Calu3 (cell line): ENCODE results near the gene SMYD4. TPM values are rescaled to one million over a fixed set of nuclear protein-coding genes. Genes with fewer than 3 reads are reported as not detected.
"Not testable (repeated sequence)": the region's sequence is repeated elsewhere in the genome, so short reads cannot be mapped to it uniquely, and the experiment has no call there.

ENCODE experiments used
- BruUV-seq: library from RNA; stranded (reverse); fragments of 400-500 nt; replicated peaks from 2 replicates; lab custom pipeline; 2021; lab: Mats Ljungman, UMichigan
- CTCF ChIA-PET: fragments of 300-600 bp; sonication (Branson Sonifier 250); formaldehyde crosslinking; loops from one replicate; lab custom pipeline; 2022; ENCODE audit warnings: antibody characterized with exemption; lab: Charles Lee
- DNase-seq: peaks from one replicate; pipeline ENCODE4 v3.0.0; 2022
- H3K27ac Mint-ChIP-seq: one replicate; pipeline ENCODE4 v1.8.0; 2022; ENCODE audit warnings: mixed read lengths; ENCODE audit not compliant: unreplicated experiment
- H3K27me3 Mint-ChIP-seq: one replicate; pipeline ENCODE4 v1.8.0; 2022; ENCODE audit warnings: mixed read lengths; ENCODE audit not compliant: unreplicated experiment
- H3K36me3 Mint-ChIP-seq: one replicate; pipeline ENCODE4 v1.8.0; 2022; ENCODE audit warnings: mild to moderate bottlenecking, moderate library complexity, mixed read lengths; ENCODE audit not compliant: insufficient read depth, unreplicated experiment
- H3K4me1 Mint-ChIP-seq: one replicate; pipeline ENCODE4 v1.8.0; 2022; ENCODE audit warnings: mild to moderate bottlenecking, low read depth, mixed read lengths; ENCODE audit not compliant: unreplicated experiment
- H3K4me3 Mint-ChIP-seq: one replicate; pipeline ENCODE4 v1.8.0; 2022; ENCODE audit warnings: mild to moderate bottlenecking, low read depth, moderate library complexity, mixed read lengths; ENCODE audit not compliant: unreplicated experiment
- H3K9me3 Mint-ChIP-seq: one replicate; pipeline ENCODE4 v1.8.0; 2022; ENCODE audit warnings: low read depth, mixed read lengths; ENCODE audit not compliant: unreplicated experiment
- intact Hi-C: fragments of 100-400 bp; cut with micrococcal nuclease; formaldehyde crosslinking; loops from one replicate; pipeline ENCODE4 v1.10.0; 2022; ENCODE audit not compliant: unreplicated experiment
- total RNA-seq: library from RNA; stranded (reverse); gene quantifications from 2 replicates; pipeline ENCODE4 v1.2.3, GENCODE V29; 2022
- TF ChIP-seq, protein P1 (sequence below): fragments of 200-600 bp; IDR thresholded peaks from one replicate; pipeline ENCODE4 v1.8.0; 2022; ENCODE audit warnings: antibody characterized with exemption; ENCODE audit not compliant: unreplicated experiment

Gene SMYD4
- total RNA-seq, 1 experiment from 2014 or later, result 20.7 TPM

DNA sequence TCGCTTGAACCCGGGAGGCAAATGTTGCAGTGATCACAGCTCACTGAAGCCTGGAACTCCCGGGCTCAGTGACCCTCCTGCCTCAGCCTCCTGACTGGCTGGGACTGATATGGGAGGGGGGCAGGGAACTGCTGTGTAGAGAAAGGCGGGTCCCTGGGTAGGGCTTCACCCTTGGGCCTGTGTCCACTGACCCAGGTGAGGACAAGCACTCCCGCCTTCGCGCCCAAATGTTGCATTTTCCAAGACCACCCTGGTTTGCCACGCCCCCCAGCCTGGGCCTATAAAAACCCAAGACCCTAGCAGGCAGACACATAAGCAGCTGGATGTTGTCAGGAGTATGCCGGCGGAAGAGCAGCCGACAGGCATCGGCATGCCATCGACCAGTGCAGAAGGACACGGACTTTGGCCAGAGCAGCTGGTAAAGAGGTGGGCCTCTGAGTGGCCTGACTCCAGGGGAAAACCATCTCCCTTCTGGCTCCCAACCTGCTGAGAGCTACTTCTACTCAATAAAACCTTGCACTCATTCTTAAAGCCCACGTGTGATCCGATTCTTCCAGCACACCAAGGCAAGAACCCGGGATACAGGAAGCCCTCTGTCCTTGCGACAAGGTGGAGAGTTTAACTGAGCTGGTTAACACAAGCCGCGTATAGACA lies 19.1 kb downstream of the SMYD4 start:
- peaks cover 7% of the 10 kb centered on the region for H3K36me3 Mint-ChIP-seq
- CTCF ChIA-PET, result no interaction called here
- intact Hi-C loops, result no loop called here
- DNase-seq, result no peak
- no peaks in the 10 kb centered on the region for H3K9me3 Mint-ChIP-seq
- no peaks in the 10 kb centered on the region for H3K27me3 Mint-ChIP-seq
- no peak overlapping the region for H3K4me3 Mint-ChIP-seq
- no peak overlapping the region for H3K27ac Mint-ChIP-seq
- TF ChIP-seq, protein P1, sequence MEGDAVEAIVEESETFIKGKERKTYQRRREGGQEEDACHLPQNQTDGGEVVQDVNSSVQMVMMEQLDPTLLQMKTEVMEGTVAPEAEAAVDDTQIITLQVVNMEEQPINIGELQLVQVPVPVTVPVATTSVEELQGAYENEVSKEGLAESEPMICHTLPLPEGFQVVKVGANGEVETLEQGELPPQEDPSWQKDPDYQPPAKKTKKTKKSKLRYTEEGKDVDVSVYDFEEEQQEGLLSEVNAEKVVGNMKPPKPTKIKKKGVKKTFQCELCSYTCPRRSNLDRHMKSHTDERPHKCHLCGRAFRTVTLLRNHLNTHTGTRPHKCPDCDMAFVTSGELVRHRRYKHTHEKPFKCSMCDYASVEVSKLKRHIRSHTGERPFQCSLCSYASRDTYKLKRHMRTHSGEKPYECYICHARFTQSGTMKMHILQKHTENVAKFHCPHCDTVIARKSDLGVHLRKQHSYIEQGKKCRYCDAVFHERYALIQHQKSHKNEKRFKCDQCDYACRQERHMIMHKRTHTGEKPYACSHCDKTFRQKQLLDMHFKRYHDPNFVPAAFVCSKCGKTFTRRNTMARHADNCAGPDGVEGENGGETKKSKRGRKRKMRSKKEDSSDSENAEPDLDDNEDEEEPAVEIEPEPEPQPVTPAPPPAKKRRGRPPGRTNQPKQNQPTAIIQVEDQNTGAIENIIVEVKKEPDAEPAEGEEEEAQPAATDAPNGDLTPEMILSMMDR, result no peak
- no TSS peak for BruUV-seq
- H3K4me1 Mint-ChIP-seq, result no peaks in the 10 kb centered on the region

DNA sequence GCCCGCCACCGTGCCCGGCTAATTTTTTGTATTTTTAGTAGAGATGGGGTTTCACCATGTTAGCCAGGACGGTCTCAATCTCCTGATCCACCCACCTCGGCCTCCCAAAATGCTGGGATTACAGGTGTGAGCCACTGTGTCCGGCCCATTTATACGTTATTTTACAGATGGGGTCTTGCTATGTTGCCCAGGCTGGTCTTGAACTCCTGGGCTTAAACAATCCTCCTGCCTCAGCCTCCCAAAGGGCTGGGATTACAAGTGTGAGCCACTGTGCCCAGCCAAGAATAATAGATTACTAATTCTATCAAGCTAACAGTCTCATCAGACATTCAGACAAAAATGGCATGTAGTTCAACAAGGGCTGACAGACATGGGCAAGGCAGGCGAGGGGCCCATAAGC lies 19.9 kb downstream of the SMYD4 start:
- not testable (repeated sequence) for H3K9me3 Mint-ChIP-seq, H3K36me3 Mint-ChIP-seq

GRCh38 chr17:1808644-1809043 lies 21.1 kb downstream of the SMYD4 start:
- TF ChIP-seq, protein P1, result no peak
- Mint-ChIP-seq H3K4me1 (no peaks in the 10 kb centered on the region), H3K27me3 (no peaks in the 10 kb centered on the region), H3K36me3 (peaks cover 7% of the 10 kb centered on the region), H3K4me3 (no peak overlapping the region), H3K27ac (no peak overlapping the region), H3K9me3 (no peaks in the 10 kb centered on the region)
- intact Hi-C loops, result no loop called here
- DNase-seq, result no peak
- CTCF ChIA-PET, result no interaction called here
- no TSS peak for BruUV-seq

More for the DNA sequence above, 19.9 kb downstream of the SMYD4 start:
- BruUV-seq, H3K27ac Mint-ChIP-seq, H3K27me3 Mint-ChIP-seq, H3K4me3 Mint-ChIP-seq, DNase-seq, intact Hi-C loops, H3K4me1 Mint-ChIP-seq: not testable (repeated sequence)
- CTCF ChIA-PET, result interaction anchor here (0.6 kb wide), 1 partner anchor 39 kb away, joined by 4 read pairs; no protein-coding TSS in a partner anchor

DNA sequence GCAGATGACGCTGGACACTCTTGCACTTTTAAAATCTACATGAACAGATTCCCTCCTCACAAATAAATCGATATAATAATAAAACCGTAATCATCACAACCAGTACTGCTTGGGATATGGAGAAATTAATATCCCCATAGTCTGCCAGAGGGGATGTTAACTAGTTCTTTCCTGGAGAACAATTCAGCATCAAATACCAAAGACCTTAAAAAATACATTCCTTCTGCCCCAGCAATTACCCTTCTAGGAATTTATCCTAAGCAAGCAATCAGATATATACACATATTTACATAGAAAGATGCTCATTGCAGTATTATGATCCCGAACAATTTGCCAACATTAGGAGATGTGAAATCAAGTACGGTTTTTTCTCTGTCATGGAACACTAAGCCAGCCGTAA lies 21.8 kb downstream of the SMYD4 start:
- H3K27ac Mint-ChIP-seq, result no peak overlapping the region
- TF ChIP-seq, protein P1, result no peak
- H3K27me3 Mint-ChIP-seq, result no peaks in the 10 kb centered on the region
- intact Hi-C loops, result no loop called here
- DNase-seq, result no peak
- no peak overlapping the region for H3K4me3 Mint-ChIP-seq
- H3K9me3 Mint-ChIP-seq, result no peaks in the 10 kb centered on the region
- CTCF ChIA-PET, result no interaction called here
- peaks cover 7% of the 10 kb centered on the region for H3K36me3 Mint-ChIP-seq
- BruUV-seq, result no TSS peak
- H3K4me1 Mint-ChIP-seq, result no peaks in the 10 kb centered on the region

DNA sequence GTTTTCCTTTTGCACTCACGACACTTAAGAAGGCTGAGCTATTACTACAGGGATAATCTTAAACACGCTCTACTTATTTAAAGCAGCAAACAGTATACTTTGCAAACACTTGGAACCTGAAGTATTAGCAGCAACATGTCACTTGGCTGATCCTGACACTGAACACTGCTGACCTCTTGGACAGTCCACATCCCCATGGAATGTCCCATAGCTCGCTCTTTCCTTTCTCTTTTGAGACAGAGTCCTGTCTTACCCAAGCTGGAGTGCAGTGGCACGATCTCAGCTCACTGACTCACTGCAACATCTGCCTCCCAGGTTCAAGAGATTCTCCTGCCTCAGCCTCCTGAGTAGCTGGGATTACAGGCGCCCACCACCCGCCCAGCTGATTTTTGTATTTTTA lies 26.4 kb downstream of the SMYD4 start:
- Mint-ChIP-seq H3K27me3 (no peaks in the 10 kb centered on the region), H3K4me1 (no peaks in the 10 kb centered on the region), H3K27ac (no peak overlapping the region), H3K9me3 (no peaks in the 10 kb centered on the region), H3K4me3 (no peak overlapping the region), H3K36me3 (peaks cover 8% of the 10 kb centered on the region)
- CTCF ChIA-PET, result no interaction called here
- intact Hi-C loops, result no loop called here
- BruUV-seq, result no TSS peak
- DNase-seq, result no peak
- TF ChIP-seq, protein P1, result no peak
